ENCODE measurements around the gene ZG16. TPM values are rescaled to one million over a fixed set of nuclear protein-coding genes. Genes with fewer than 3 reads are reported as not detected.
"Not testable (repeated sequence)": the region's sequence is repeated elsewhere in the genome, so short reads cannot be mapped to it uniquely, and the experiment has no call there.

ZG16 gene
- total RNA-seq, 6 experiments from 2014 or later: not detected

- H3K27me3 Mint-ChIP-seq (ENCODE audit: insufficient read depth): peaks cover 31% of the 10 kb centered on the region
- no peak for TF ChIP-seq CTCF (IDR thresholded peaks at IDR 0.05)
- H3K4me1 Mint-ChIP-seq (ENCODE audit: low read depth): no peaks in the 10 kb centered on the region
- no peaks in the 10 kb centered on the region for H3K36me3 Mint-ChIP-seq (ENCODE audit: low read depth)
- H3K9me3 Mint-ChIP-seq: no peaks in the 10 kb centered on the region
- H3K4me3 Mint-ChIP-seq: no peak overlapping the region
- DNase-seq: no peak
- no peak overlapping the region for H3K27ac Mint-ChIP-seq
Measured at GRCh38 chr16:29743475-29743826, 34.6 kb upstream of the ZG16 start.

- TF ChIP-seq CTCF (IDR thresholded peaks at IDR 0.05): no peak
- Mint-ChIP-seq H3K9me3 (no peaks in the 10 kb centered on the region), H3K36me3 (ENCODE audit: low read depth) (no peaks in the 10 kb centered on the region), H3K4me3 (no peak overlapping the region), H3K27me3 (ENCODE audit: insufficient read depth) (peaks cover 31% of the 10 kb centered on the region), H3K4me1 (ENCODE audit: low read depth) (no peaks in the 10 kb centered on the region), H3K27ac (no peak overlapping the region)
- no peak for DNase-seq
Measured at GRCh38 chr16:29743827-29744531, 34.1 kb upstream of the ZG16 start.

- Mint-ChIP-seq H3K9me3 (no peaks in the 10 kb centered on the region), H3K27ac (no peak overlapping the region), H3K27me3 (ENCODE audit: insufficient read depth) (peaks cover 29% of the 10 kb centered on the region), H3K4me3 (no peak overlapping the region), H3K4me1 (ENCODE audit: low read depth) (no peaks in the 10 kb centered on the region), H3K36me3 (ENCODE audit: low read depth) (no peaks in the 10 kb centered on the region)
- no peak for TF ChIP-seq CTCF (IDR thresholded peaks at IDR 0.05)
- DNase-seq: no peak
Measured at GRCh38 chr16:29744541-29745101, 33.4 kb upstream of the ZG16 start.

- no peaks in the 10 kb centered on the region for H3K9me3 Mint-ChIP-seq
- H3K4me1 Mint-ChIP-seq (ENCODE audit: low read depth): no peaks in the 10 kb centered on the region
- H3K27ac Mint-ChIP-seq: no peak overlapping the region
- no peak for TF ChIP-seq CTCF (IDR thresholded peaks at IDR 0.05)
- no peak for DNase-seq
- no peaks in the 10 kb centered on the region for H3K36me3 Mint-ChIP-seq (ENCODE audit: low read depth)
- H3K27me3 Mint-ChIP-seq (ENCODE audit: insufficient read depth): peaks cover 24% of the 10 kb centered on the region
- H3K4me3 Mint-ChIP-seq: no peak overlapping the region
Measured at GRCh38 chr16:29745121-29745852, 32.8 kb upstream of the ZG16 start.

- no peaks in the 10 kb centered on the region for H3K36me3 Mint-ChIP-seq (ENCODE audit: low read depth)
- H3K4me3 Mint-ChIP-seq: no peak within 1 kb of the TSS
- DNase-seq: no peak
- H3K27me3 Mint-ChIP-seq (ENCODE audit: insufficient read depth): peaks cover 20% of the 10 kb centered on the region
- H3K27ac Mint-ChIP-seq: no peak within 1 kb of the TSS
- no peaks in the 10 kb centered on the region for H3K9me3 Mint-ChIP-seq
- no peaks in the 10 kb centered on the region for H3K4me1 Mint-ChIP-seq (ENCODE audit: low read depth)
- no peak for TF ChIP-seq CTCF (IDR thresholded peaks at IDR 0.05)
Measured at GRCh38 chr16:29745853-29746345, 32.2 kb upstream of the ZG16 start, which contains the start of gene C16orf54. TSS of gene C16orf54 (minus strand) at chr16:29745990. CDS start at chr16:29744951, 1,039 bp downstream.

- H3K27ac Mint-ChIP-seq; H3K4me1 Mint-ChIP-seq (ENCODE audit: low read depth); H3K9me3 Mint-ChIP-seq; H3K4me3 Mint-ChIP-seq; DNase-seq; H3K36me3 Mint-ChIP-seq (ENCODE audit: low read depth): not testable (repeated sequence)
- H3K27me3 Mint-ChIP-seq (ENCODE audit: insufficient read depth): peaks cover 17% of the 10 kb centered on the region
Measured at GRCh38 chr16:29746518-29746917, 31.5 kb upstream of the ZG16 start.

Data from HFFc6 (cell line).